ENCODE data around the gene RAB2B.
A peak's percentile ranks its signal among the peaks of the same experiment; 100 is the strongest.

RAB2B gene

DNA sequence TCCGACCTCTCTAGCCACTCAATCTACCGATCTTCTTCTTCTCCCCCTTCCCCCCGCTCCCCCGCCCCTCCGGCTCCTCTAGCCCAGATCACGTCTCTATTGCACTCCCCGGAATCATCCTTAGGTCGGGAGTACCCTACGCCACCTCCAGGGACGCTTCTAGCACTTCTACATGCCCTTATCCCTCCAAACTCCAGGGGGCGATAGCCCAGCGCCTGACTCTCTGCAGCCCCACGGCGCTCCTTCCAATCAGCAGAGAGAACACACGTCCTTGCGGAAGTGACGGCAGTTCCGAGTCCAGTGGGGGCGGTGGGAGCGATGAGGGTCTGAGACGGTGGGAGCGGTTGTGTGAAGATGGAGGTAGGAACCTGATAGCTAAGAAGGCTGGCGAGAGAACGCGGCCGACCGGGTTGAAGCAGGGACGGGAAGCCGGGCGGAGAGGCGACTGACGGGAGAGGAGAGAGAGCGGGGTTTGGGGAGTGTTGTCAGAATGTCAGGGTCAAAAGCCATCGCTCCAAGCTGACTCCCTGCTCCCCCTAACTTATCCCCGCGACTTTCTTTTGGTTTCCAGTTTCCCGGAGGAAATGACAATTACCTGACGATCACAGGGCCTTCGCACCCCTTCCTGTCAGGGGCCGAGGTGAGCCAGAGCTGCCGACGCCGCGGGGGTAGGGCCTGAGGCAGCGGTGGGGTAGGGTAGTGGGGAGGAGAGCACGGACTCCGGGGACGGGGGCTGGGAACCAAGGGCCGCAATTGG is at the start of gene RAB2B, which contains the start of gene TOX4:
Gene RAB2B (minus strand): TSS at position 35 of the 757 bp plus-strand sequence. CDS start 87 bp downstream, outside the sequence.
Gene TOX4 (plus strand): TSS at position 271 of the 757 bp plus-strand sequence. CDS start 84 bp downstream, at position 355.
- DNase-seq: peak; percentile 99

DNA sequence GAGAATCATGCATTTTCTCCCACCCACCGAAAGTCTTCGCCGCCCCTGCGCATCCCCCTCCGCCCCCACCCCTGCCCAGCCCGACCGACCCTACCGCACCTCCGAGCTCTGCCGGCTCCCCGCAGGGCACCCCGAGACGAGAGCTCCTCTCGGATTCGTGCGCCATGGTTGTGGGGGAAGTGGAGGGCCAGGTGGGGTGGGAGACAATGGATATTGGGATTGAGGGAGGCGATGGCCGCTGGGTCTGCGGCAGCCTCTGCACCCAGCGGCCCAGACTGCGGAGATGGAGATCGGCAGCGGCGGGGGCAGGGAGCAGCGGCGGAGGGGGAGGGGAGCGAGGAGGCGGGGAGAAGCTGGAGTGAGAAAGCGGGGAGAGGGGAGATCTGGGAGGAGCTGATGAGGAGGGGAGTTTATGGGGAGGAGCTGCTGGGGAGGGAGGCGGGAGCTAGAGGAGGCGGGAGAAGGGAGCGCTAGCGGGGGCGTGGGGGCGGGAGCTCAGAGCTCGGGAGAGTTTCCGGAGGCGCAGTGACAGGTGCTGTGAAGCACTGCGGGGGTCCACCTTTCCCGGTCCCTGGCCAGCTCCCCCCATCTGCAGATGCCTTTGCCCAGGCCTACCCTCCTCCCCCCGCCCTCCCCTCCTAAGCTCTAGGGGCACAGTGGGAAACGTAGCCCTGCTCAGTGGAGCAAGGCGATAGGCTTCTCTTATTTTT is 49.4 kb upstream of the RAB2B start, which contains the start of gene SALL2:
Gene SALL2 (minus strand): TSS at position 385 of the 710 bp plus-strand sequence. CDS start 219 bp downstream, at position 166.
- DNase-seq: peak; percentile 96

- DNase-seq: no peak
Observed at GRCh38 chr14:21525571-21525961, 48.8 kb upstream of the RAB2B start.

DNA sequence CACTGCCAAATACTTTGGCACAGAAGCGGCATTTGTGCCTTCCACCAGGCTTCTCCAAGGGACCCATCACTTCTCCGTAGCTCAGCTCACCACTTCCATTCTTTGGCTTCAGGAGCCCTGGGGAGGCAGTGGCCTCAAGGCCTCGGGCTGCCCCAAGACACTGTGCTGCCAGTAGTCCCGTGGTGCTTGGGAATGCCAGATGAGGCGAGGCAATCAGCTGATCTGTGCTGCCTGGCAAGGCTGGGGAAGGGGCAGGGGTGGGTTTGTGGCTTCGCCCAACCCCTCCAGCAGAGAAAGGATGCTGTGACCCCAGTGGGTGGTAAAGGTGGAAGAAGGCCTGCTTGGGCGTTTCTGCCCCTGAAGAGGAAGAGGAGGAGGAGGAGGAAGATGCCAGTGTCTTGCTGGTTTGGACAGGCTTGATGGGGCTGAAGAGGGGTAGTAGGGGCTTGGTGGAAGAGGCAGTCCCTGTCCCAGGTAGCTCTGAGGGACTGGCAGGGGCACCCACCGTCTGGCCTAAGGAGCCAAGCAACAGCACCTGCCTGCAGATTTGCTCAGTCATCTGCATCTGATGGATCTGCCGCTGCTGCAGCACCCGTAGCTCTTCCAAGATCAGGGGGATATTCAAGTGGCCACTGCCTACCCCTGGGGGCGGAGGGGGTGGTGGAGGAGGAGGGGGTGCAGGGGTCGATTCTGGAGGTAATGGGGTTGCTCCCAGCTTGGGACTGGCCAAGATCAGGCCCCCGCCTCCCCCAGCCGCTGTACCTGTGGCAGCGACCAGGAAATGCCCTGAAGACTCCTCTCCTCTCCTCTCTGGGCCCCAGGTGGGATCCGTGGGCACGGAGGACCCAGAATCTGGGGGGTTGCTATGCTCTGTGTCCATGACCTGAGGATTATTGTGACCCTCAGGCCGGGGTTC is 48.1 kb upstream of the RAB2B start:
- DNase-seq: no peak

DNA sequence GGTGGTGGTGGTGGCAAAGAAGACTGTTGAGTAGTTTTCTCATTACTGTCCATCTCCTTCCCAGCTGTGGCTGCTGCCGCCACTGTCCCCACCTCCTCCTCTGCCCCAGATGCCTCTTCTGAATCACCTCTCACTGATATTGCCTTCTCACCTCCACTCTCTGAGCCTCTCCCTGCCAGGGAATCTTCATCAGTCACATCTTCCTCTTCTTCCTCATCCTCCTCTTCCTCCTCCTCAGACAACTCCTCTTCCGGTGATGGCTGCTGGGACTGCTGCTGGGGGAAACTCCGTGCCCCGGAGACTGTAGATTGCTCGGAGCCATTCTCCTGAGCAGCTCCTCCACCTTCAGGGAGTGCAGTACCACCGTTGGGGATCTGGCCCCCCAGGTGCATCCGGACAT is 46.4 kb upstream of the RAB2B start:
- DNase-seq: no peak

GRCh38 chr14:21521501-21521900 is 44.7 kb upstream of the RAB2B start:
- DNase-seq: no peak

DNA sequence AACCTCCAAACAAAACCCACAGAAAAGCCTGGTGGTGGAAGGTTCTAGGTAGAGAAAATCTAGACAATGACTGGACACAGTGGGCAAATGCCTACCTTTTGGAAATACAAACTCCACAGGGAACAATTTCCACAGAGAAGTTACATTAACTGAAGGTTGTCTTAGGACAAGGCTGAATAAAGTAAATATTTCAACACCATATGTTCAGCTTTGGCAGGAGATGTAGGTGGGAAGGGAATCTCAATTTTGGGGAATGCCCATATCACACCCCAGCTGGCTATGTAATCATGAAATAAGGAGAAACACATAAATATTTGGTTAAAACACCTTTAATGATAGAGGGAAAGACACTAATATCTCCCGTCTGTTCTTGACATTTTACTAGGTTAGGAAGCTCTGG is 44.0 kb upstream of the RAB2B start:
- DNase-seq: no peak

- no peak for DNase-seq
Observed at GRCh38 chr14:21518725-21519124, 42.0 kb upstream of the RAB2B start.

DNA sequence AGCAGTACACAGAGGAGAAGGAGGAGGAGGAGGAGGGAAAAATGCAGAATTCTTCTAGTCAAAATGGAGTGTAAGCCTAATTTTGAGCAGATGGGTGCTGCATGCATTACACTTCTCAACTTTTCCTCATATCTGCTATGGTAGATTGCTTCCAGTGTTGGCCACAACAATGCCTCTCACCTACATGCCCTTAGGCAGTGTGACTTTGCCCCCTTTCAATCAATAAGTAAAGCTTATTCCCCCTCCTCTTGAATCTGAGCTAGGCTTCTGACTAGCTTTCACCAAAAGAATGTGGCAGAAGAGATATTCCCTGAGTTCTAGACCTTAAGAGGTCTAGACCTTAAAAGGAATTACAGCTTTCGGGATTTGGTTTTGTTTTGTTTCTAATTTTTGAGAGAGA is 37.6 kb upstream of the RAB2B start:
- no peak for DNase-seq

DNA sequence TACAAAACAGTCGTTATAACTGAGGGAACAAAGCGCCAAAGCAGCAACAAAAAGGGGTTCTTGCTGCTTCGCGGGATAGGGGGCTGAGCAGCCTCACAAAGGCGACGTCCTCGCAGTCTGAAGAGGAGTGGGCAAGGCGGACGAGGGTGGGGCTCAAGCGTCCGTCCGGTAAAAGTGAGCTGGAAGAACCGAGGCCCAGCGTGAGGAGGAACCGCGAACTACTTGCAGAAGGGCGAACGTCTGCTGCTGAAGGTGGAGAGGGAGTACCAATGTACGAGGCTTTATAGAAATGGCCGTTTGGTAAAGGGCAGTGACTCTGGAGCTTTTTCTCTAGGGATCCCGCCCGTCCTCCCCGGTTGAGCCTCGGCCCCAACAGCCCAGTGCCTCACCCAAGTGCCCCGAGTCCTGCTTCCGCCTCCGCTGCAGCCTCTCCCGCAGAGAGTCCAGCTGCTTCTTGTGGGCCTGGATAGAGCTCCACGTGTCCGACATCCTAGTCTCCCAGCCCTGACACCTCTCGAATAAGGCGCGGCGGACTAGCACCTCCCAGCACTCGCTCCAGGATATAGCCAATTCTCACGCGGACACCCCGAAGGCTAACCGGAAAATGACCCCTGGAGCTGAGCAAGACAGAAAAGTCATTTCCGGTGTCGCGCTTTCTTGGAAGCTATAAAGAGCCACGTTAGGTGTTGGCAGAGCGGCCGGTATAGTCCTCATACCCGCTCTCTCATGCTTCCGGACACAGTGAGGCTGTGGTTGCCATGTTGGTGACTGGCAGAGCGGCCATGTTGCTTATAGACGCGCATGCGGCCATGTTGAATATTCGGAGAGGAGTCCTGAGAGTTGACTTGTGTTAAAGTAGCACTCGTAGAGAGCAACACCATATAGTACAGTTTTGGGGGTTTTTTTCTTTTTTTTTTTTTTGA is 34.2 kb upstream of the RAB2B start, which contains the start of gene METTL3:
Gene METTL3 (minus strand): TSS at position 606 of the 923 bp plus-strand sequence. CDS start 117 bp downstream, at position 489.
- peak; percentile 99 for DNase-seq

DNA sequence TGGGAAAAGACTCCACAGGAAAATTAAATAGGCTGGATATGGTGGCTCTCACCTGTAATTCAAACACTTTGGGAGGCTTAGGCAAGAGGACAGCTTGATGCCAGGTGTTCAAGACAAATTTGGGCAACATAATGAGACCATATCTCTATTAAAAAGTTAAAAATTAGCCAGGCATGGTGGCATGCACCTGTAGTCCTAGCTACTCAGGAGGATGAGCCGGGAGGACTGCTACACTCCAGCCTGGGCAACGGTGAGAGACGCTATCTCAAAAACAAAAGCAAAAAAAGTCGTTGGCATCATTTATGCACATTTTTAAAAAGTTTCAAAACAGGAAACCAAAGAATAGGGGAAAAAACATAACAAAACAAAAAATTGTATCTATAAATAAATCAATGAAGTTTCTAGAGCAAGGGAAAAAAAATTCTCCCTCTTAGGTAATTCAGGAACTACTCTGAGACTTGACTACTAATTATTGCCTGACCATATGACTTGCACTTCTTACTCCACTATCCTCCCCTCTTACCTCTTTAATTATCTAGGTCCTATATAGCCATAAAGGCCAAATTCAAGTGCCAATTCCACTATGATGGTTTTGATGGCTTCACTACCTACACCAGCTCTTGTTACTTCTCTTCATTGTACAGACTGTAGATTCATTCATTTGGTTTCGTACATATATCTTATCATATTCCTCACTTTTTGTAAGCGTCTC is 32.8 kb upstream of the RAB2B start:
- DNase-seq: no peak

DNA sequence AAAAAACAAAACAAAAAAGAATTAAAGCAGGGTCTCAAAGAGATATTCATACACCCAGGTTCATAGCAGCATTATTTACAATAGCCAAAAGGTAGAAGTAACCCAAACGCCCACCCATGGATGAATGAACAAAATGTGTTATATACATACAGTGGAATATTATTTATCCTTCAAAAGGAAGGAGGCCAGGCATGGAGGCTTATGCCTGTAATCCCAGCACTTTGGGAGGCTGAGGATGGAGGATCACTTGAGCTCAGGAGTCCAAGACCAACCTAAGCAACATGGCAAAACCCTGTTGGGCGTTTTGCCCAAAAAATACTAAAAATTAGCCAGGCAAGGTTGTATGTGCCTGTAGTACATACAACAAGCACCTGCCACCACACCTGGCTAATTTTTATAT is 29.8 kb upstream of the RAB2B start:
- no peak for DNase-seq

- DNase-seq: no peak
Observed at GRCh38 chr14:21505012-21505553, 28.3 kb upstream of the RAB2B start.

GRCh38 chr14:21503376-21503775 is 26.6 kb upstream of the RAB2B start:
- no peak for DNase-seq

GRCh38 chr14:21501568-21501967 is 24.8 kb upstream of the RAB2B start:
- no peak for DNase-seq

DNA sequence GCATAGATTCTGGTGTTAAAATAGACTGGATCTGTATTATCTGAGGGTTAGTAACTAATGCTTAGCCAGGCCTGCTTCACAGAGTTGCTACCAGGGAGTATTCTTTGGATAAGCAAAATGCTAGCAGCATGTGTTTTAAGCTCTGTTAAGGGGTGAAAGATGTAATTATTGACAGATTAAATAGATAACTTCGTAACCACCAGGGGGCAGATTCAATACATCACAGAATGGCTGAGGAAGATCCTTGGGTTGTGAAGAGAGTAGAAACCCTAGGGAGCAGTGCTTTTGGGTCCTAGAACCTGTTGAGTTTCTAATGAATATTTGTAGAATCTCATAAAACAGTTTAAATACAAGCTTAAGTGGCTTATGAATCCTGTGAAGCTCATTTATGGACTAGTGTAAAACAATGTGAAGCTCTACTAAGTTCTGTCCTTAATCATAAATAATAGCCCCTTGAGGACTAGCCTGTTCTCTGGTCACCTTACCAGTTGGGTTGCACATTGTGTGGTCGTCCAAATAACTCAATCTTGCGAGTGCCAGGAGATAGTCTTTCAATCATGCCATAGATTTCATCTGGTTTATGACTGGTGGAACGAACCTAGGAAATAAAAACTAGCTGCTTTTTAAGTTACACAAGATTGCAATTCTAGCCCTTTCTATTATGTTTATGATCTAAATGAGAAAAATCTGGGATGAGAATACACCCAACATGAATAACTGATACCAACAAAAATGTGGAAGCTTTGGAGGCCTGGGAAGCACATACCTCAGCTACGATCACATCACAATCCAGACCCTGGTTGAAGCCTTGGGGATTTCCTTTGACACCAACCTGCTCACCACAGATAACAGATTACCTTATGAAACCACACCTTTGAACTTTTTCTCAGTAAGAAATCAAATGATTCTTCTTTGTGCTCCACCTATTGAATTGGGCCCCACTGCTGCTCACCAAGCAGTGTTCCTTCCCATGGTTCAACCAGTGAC is 22.1 kb upstream of the RAB2B start:
- DNase-seq: peak; percentile 53

- no peak for DNase-seq
Observed at GRCh38 chr14:21496453-21496852, 19.7 kb upstream of the RAB2B start.

DNA sequence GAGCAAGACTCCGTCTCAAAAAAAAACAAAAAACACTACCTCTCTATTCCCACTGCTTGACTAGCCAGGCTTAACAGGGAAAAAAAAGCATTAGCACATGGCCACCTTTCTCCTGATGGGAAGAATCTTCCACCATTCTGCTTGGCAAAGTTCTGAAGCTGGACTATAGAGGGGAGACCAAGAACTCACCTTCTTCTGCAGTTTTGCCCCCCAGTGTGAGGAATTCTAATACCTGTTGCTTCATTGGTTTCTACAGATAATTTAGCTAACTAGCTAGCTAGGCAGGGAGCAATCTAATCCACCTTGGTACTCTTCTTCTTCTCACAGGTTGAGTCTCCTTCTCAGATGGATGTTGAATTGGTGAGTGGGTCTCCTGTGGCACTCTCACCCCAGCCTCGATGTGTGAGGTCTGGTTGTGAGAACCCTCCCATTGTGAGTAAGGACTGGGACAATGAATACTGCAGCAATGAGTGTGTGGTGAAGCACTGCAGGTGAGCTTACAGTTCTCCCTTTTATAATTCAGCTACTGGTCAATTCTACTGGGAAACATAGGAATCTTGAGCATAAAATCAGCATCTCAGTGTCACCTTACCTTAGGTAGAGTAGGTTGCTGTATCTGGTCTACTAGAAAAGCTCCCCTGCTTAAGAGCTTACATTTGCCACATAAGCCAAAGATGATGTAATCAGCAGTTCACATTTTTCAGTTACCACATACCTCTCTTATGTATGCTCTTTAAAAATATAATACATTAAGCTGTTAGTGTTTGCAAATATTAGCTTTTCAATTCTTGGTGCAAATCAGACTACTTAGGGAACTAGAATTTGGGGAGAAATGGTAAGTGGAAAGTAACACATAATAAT is 18.4 kb upstream of the RAB2B start:
- DNase-seq: no peak
